Astrocyte (in vitro differentiated cells and primary cell): ENCODE measurements around the gene ERC1.
"Not testable (repeated sequence)": the region's sequence is repeated elsewhere in the genome, so short reads cannot be mapped to it uniquely, and the experiment has no call there.

Source experiments
- EZH2 ChIP-seq: IDR thresholded peaks from 2 replicates; pipeline ENCODE4 v1.6.1; 2012; ENCODE audit warnings: mild to moderate bottlenecking, low read length, inconsistent platforms; ENCODE audit not compliant: insufficient read depth
- TF ChIP-seq, protein P1 (sequence below): IDR thresholded peaks from 2 replicates; pipeline ENCODE4 v1.5.1; 2011; ENCODE audit warnings: low read depth, mild to moderate bottlenecking, inconsistent platforms, low read length, moderate library complexity; ENCODE audit not compliant: insufficient read depth

DNA sequence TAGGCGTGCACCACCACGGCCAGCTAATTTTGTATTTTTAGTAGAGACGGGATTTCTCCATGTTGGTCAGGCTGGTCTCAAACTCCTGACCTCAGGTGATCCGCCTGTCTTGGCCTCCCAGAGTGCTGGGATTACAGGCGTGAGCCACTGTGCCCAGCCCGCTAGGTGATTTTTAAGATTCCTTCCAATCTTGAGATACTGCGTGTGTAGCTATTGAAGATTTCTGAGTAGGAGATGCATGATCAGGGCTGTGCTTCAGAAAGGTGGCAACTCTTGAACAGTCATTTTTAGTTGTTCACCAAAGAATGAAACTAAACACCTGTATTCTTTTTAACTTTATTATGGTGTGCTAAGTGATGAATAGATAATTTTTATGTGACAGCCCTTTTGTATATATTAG lies 8.7 kb downstream of the ERC1 start:
- TF ChIP-seq, protein P1, sequence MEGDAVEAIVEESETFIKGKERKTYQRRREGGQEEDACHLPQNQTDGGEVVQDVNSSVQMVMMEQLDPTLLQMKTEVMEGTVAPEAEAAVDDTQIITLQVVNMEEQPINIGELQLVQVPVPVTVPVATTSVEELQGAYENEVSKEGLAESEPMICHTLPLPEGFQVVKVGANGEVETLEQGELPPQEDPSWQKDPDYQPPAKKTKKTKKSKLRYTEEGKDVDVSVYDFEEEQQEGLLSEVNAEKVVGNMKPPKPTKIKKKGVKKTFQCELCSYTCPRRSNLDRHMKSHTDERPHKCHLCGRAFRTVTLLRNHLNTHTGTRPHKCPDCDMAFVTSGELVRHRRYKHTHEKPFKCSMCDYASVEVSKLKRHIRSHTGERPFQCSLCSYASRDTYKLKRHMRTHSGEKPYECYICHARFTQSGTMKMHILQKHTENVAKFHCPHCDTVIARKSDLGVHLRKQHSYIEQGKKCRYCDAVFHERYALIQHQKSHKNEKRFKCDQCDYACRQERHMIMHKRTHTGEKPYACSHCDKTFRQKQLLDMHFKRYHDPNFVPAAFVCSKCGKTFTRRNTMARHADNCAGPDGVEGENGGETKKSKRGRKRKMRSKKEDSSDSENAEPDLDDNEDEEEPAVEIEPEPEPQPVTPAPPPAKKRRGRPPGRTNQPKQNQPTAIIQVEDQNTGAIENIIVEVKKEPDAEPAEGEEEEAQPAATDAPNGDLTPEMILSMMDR: not testable (repeated sequence)
- TF ChIP-seq EZH2: not testable (repeated sequence)
